Natural killer cell (primary cell): Measurements from ENCODE around the gene TMED8. TPM values are rescaled to one million over a fixed set of nuclear protein-coding genes. Genes with fewer than 3 reads are reported as not detected.

Experiments used
- ATAC-seq, 3 donors: fragments of 150-1000 bp in 2 of 3; fragments of 200-7000 bp in 1 of 3; cut with Tn5 transposase; 1 replicate in 1 of 3; 2 replicates in 2 of 3; pipeline ENCODE4 v1.10.0; 2021; ENCODE audit warnings: mild to moderate bottlenecking in 2 of 3, moderate library complexity in 2 of 3
- DNase-seq, 2 donors: peaks; one replicate each; pipeline versions ENCODE4 v3.0.0 to v3.0.0-alpha.2; 2013 to 2021; ENCODE audit warnings: mixed read lengths in 1 of 2
- H3K27ac ChIP-seq: one replicate; pipeline ENCODE4 v1.5.1; 2013; ENCODE audit warnings: mild to moderate bottlenecking, low read length
- H3K27me3 ChIP-seq: one replicate; pipeline ENCODE4 v1.6.1; 2013; ENCODE audit warnings: low read length; ENCODE audit not compliant: control insufficient read depth, insufficient read depth
- H3K36me3 ChIP-seq: one replicate; pipeline ENCODE4 v1.6.1; 2013; ENCODE audit warnings: low read length; ENCODE audit not compliant: control insufficient read depth, insufficient read depth
- H3K4me1 ChIP-seq: one replicate; pipeline ENCODE4 v1.6.1; 2013; ENCODE audit warnings: low read length; ENCODE audit not compliant: control insufficient read depth, insufficient read depth
- H3K4me3 ChIP-seq: one replicate; pipeline ENCODE4 v1.5.1; 2013; ENCODE audit warnings: low read length
- H3K9me3 ChIP-seq: one replicate; pipeline ENCODE4 v1.6.1; 2013; ENCODE audit warnings: low read length; ENCODE audit not compliant: control insufficient read depth, insufficient read depth
- H3K27ac Mint-ChIP-seq, 2 donors: one replicate each; pipeline ENCODE4 v1.8.0; 2022; ENCODE audit warnings: mild to moderate bottlenecking in 2 of 2, mixed read lengths in 2 of 2, moderate library complexity in 1 of 2
- H3K27me3 Mint-ChIP-seq, 2 donors: one replicate each; pipeline ENCODE4 v1.8.0; 2022; ENCODE audit warnings: low read depth in 2 of 2, mixed read lengths in 2 of 2
- H3K36me3 Mint-ChIP-seq: one replicate; pipeline ENCODE4 v1.8.0; 2022; ENCODE audit warnings: mixed read lengths
- H3K4me1 Mint-ChIP-seq, 2 donors: one replicate each; pipeline ENCODE4 v1.8.0; 2022; ENCODE audit warnings: mixed read lengths in 2 of 2
- H3K4me3 Mint-ChIP-seq: one replicate; pipeline ENCODE4 v1.8.0; 2022; ENCODE audit warnings: mild to moderate bottlenecking, moderate library complexity, mixed read lengths
- H3K9me3 Mint-ChIP-seq, 2 donors: one replicate each; pipeline ENCODE4 v1.8.0; 2022; ENCODE audit warnings: mixed read lengths in 2 of 2
- WGBS: methylation state at CpG from one replicate; pipeline ENCODE4 v1.1.7; 2013; ENCODE audit warnings: missing lambda C conversion rate; ENCODE audit not compliant: insufficient coverage; 5-methylcytosine and 5-hydroxymethylcytosine counted together
- intact Hi-C: fragments of 100-400 bp; cut with micrococcal nuclease; formaldehyde crosslinking; loops from one replicate; pipeline ENCODE4 v1.14.2; 2022
- total RNA-seq, 4 donors: library from RNA; stranded (reverse); fragments of 120-200 nt in 1 of 4; gene quantifications; one replicate each; pipeline versions ENCODE4 v1.2.3 to v1.2.4, GENCODE V29; 2013 to 2022
- TF ChIP-seq, protein P1 (sequence below): fragments of 200-600 bp; IDR thresholded peaks from one replicate; pipeline ENCODE4 v1.8.0; 2022; ENCODE audit warnings: antibody characterized with exemption

The TMED8 gene
- total RNA-seq, 3 donors from 2014 or later (not counting 1 experiment from before 2014, with no cell fraction given) = 8.0 to 9.3 (median 9.1) TPM

DNA sequence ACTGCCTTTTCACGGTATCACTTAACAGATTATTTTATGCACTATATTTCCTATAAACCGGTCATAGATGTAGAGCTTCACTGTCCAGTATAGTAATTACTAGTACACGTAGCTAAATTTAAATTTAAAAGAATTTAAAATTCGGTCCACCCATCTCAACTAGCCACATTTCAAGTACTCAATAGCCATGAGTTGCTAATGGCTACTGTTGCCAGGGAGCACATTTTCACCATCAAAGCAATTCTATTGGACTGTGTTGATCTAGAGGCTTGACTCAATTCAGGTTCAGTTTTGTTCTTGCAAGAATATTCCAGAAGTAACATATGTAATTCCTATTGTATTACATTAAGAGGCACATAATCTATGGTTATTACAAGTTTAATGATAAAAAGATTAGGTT lies 20.0 kb downstream of the TMED8 start:
- Mint-ChIP-seq H3K27me3 (no peaks in the 10 kb centered on the region), H3K9me3 (no peaks in the 10 kb centered on the region), H3K27ac (no peak overlapping the region), H3K36me3 (no peaks in the 10 kb centered on the region), H3K4me1 (peaks cover 8 to 9% of the 10 kb centered on the region in 2 donors), H3K4me3 (no peak overlapping the region)
- ATAC-seq = no peak
- no peaks in the 10 kb centered on the region for H3K9me3 ChIP-seq
- no peak for DNase-seq
- 94% methylated on average over 4 of the region's 4 CpGs for WGBS
- H3K27ac ChIP-seq = no peak overlapping the region
- H3K36me3 ChIP-seq = no peaks in the 10 kb centered on the region
- H3K27me3 ChIP-seq = no peaks in the 10 kb centered on the region
- H3K4me3 ChIP-seq = no peak overlapping the region
- TF ChIP-seq, protein P1, sequence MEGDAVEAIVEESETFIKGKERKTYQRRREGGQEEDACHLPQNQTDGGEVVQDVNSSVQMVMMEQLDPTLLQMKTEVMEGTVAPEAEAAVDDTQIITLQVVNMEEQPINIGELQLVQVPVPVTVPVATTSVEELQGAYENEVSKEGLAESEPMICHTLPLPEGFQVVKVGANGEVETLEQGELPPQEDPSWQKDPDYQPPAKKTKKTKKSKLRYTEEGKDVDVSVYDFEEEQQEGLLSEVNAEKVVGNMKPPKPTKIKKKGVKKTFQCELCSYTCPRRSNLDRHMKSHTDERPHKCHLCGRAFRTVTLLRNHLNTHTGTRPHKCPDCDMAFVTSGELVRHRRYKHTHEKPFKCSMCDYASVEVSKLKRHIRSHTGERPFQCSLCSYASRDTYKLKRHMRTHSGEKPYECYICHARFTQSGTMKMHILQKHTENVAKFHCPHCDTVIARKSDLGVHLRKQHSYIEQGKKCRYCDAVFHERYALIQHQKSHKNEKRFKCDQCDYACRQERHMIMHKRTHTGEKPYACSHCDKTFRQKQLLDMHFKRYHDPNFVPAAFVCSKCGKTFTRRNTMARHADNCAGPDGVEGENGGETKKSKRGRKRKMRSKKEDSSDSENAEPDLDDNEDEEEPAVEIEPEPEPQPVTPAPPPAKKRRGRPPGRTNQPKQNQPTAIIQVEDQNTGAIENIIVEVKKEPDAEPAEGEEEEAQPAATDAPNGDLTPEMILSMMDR = no peak
- intact Hi-C loops = no loop called here
- no peaks in the 10 kb centered on the region for H3K4me1 ChIP-seq

DNA sequence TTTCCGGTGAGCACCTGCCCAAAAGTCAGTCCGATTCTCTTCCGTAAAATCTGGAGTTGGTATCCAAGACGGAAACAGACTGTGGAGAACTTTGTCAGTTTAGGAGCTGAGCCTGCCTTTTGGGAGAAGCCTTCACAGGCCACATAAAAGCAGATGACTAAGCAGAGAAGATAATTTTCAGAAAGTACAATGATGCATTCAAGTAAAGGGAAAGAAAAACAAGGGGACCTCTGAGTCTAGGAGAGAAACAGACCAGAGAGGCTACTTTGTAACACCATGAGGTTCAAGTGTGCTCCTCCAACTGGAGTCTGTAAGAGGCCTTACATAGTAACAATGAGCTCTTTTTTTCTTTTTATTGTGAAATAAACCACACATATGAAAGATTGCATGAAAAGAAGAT lies 21.1 kb downstream of the TMED8 start:
- H3K27ac Mint-ChIP-seq = no peak overlapping the region
- Histone ChIP-seq H3K4me1 (no peaks in the 10 kb centered on the region), H3K4me3 (no peak overlapping the region), H3K36me3 (no peaks in the 10 kb centered on the region), H3K27ac (no peak overlapping the region), H3K9me3 (no peaks in the 10 kb centered on the region), H3K27me3 (no peaks in the 10 kb centered on the region)
- H3K36me3 Mint-ChIP-seq = no peaks in the 10 kb centered on the region
- ATAC-seq (no peak), DNase-seq (no peak)
- peaks cover 8 to 9% of the 10 kb centered on the region in 2 donors for H3K4me1 Mint-ChIP-seq
- intact Hi-C loops = no loop called here
- no peak overlapping the region for H3K4me3 Mint-ChIP-seq
- H3K9me3 Mint-ChIP-seq = no peaks in the 10 kb centered on the region
- no peaks in the 10 kb centered on the region for H3K27me3 Mint-ChIP-seq
- 97% methylated on average over 4 of the region's 4 CpGs for WGBS
- TF ChIP-seq, protein P1 = no peak

DNA sequence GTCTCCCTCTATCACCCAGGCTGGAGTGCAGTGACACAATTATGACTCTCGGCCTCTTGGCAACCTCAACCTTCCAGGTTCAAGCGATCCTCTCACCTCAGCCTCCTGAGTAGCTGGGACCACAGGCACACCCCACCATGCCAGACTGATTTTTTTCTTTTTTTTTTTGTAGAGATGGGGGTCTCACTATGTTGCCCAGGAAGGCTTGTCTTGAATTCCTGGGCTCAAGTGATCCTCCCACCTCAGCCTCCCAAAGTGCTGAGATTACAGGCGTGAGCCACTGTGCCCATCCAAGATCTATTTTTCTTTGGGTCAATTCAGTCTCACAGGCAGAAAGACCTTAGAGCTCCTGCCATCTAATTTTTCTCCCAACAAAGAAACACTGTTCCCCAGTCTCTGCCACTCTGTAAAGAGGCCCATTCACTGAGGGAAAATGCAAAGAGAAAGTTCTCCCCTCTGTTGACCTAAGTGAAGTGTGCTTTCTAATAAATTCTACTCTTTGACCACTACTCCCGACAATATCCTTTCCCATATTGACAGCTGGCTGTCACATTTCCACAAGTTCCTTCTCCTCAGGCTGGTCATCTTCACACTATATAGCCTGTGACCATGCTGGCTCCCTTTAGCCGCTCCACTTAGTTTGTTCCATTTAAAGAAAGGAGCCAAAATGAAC lies 23.3 kb downstream of the TMED8 start:
- Histone ChIP-seq H3K9me3 (no peaks in the 10 kb centered on the region), H3K36me3 (peaks cover 6% of the 10 kb centered on the region), H3K4me1 (no peaks in the 10 kb centered on the region), H3K27ac (no peak overlapping the region), H3K27me3 (no peaks in the 10 kb centered on the region), H3K4me3 (no peak overlapping the region)
- DNase-seq = no peak
- TF ChIP-seq, protein P1 = no peak
- ATAC-seq = no peak
- Mint-ChIP-seq H3K36me3 (peaks cover 11% of the 10 kb centered on the region), H3K4me1 (no peaks in the 10 kb centered on the region), H3K27ac (no peak overlapping the region), H3K27me3 (no peaks in the 10 kb centered on the region), H3K4me3 (no peak overlapping the region), H3K9me3 (no peaks in the 10 kb centered on the region)
- WGBS = 95% methylated on average over 5 of the region's 5 CpGs
- intact Hi-C loops = no loop called here

DNA sequence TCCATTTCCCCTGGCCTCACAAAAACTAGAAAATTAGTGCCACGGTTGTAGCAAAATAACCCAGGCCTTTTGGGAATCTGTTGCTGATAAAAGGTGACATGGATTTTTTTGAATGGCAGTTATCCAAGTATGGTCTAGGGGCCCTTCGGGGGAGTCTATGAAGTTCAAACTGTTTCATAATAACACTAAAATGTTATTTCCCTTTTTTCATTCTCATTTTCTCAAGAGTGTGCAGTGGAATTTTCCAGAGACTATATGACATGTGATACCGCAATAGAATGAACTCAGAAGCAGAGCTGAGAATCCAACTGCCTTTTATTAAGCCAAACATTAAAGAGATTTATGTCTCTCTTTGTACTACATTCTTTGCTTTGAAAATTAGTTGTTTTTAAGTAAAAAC lies 29.1 kb downstream of the TMED8 start:
- Mint-ChIP-seq H3K4me1 (peaks cover 0 to 5% of the 10 kb centered on the region in 2 donors), H3K9me3 (no peaks in the 10 kb centered on the region), H3K36me3 (peaks cover 19% of the 10 kb centered on the region), H3K4me3 (no peak overlapping the region), H3K27me3 (no peaks in the 10 kb centered on the region), H3K27ac (peak overlapping the region in 1 of 2 donors; percentile 35)
- intact Hi-C loops = no loop called here
- H3K27me3 ChIP-seq = no peaks in the 10 kb centered on the region
- DNase-seq (no peak), ATAC-seq (no peak)
- no peaks in the 10 kb centered on the region for H3K4me1 ChIP-seq
- peaks cover 6% of the 10 kb centered on the region for H3K36me3 ChIP-seq
- WGBS = 55% methylated on average over 1 of the region's 3 CpGs
- no peak overlapping the region for H3K4me3 ChIP-seq
- H3K27ac ChIP-seq = no peak overlapping the region
- H3K9me3 ChIP-seq = no peaks in the 10 kb centered on the region
- TF ChIP-seq, protein P1 = no peak
